Measurements from ENCODE around the gene RANBP10.
A peak's percentile ranks its signal among the peaks of the same experiment; 100 is the strongest.
"Not testable (repeated sequence)": the region's sequence is repeated elsewhere in the genome, so short reads cannot be mapped to it uniquely, and the experiment has no call there.

RANBP10 gene

DNA sequence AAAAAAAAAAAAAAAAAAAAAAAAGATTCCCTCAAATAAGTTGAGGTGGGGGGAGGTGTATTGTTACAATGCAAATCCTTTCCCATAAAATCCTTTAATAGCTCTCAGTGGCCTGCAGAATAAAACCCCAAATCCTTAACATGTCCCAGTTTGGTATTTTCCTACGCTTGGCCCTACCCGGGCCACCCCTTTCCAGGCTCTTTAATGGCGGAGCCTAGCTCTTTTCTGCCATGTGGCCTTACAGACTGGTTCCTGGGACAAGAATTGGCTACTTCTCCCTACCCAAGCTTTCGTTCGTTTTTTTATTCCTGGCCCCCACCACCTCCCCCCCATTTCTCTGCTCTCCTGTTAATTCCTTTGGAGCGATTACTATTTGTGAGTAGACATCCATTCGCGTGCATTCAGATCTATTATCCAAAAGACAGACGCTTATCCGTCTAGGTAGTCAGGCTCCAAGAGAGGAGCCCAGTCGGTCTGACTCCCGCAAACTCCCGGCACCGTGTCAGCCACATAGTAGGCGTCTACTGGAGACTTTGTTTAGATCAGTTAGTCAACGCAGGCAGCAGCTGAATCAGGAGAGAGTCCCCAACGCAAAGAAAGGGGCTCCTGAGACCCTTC, 34.9 kb upstream of the RANBP10 start:
- Histone ChIP-seq H3K9ac (ENCODE audit: low read depth, low read length) (peak overlapping the region; percentile 94), H3K4me1 (ENCODE audit: insufficient read depth, low read length) (peaks cover 21% of the 10 kb centered on the region), H3K9me3 (ENCODE audit: control insufficient read depth, insufficient read depth, low read length) (no peaks in the 10 kb centered on the region), H3K36me3 (ENCODE audit: insufficient read depth, low read length) (no peaks in the 10 kb centered on the region)

- Histone ChIP-seq H3K9ac (ENCODE audit: low read depth, low read length) (no peak overlapping the region), H3K4me1 (ENCODE audit: insufficient read depth, low read length) (no peaks in the 10 kb centered on the region), H3K36me3 (ENCODE audit: insufficient read depth, low read length) (no peaks in the 10 kb centered on the region)
These were observed 31.5 kb upstream of the RANBP10 start for GRCh38 chr16:67837811-67838210.

DNA sequence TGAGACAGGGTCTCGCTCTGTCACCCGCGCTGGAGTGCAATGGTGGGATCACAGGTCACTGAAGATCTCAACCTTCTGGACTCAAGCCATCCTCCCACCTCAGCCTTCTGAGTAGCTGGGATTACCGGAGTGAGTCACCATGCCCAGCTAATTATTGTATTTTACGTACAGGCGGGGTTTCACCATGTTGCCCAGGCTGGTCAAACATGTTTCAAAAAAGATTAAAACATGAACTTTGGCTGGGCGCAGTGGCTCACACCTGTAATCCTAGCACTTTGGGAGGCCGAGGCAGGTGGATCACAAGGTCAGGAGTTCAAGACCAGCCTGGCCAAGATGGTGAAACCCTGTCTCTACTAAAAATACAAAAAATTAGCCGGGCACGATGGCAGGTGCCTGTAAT, 30.8 kb upstream of the RANBP10 start:
- H3K9me3 ChIP-seq (ENCODE audit: control insufficient read depth, insufficient read depth, low read length); H3K4me1 ChIP-seq (ENCODE audit: insufficient read depth, low read length); H3K36me3 ChIP-seq (ENCODE audit: insufficient read depth, low read length); H3K9ac ChIP-seq (ENCODE audit: low read depth, low read length): not testable (repeated sequence)

More at GRCh38 chr16:67837811-67838210, 31.5 kb upstream of the RANBP10 start:
- no peaks in the 10 kb centered on the region for H3K9me3 ChIP-seq (ENCODE audit: control insufficient read depth, insufficient read depth, low read length)

DNA sequence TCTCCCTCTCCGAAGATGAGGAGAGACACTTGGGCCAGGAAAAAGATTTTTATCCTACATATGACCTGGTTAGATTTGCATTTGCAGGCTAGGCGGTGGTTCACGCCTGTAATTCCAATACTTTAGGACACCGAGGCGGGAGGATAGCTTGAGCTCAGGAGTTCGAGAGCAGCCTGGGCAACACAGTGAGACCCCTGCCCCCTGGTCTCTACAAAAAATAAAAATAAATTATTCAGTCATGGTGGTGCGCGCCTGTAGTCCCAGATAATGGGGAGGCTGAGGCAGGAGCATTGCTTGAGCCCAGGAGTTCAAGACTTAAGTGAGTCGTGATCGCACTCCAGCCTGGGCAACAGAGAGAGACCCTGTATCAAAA, 27.9 kb upstream of the RANBP10 start:
- peaks cover 5% of the 10 kb centered on the region for H3K36me3 ChIP-seq (ENCODE audit: insufficient read depth, low read length)
- 0 out of 2 replicates have a peak, but pooled peaks cover 3% of the 10 kb centered on the region for H3K4me1 ChIP-seq (ENCODE audit: insufficient read depth, low read length)
- no peaks in the 10 kb centered on the region for H3K9me3 ChIP-seq (ENCODE audit: control insufficient read depth, insufficient read depth, low read length)
- peak overlapping the region; percentile 79; the same call in 1 of the 2 replicates for H3K9ac ChIP-seq (ENCODE audit: low read depth, low read length)

GRCh38 chr16:67833415-67834241, 27.3 kb upstream of the RANBP10 start:
- Histone ChIP-seq H3K9me3 (ENCODE audit: control insufficient read depth, insufficient read depth, low read length) (no peaks in the 10 kb centered on the region), H3K9ac (ENCODE audit: low read depth, low read length) (peak overlapping the region; percentile 79), H3K36me3 (ENCODE audit: insufficient read depth, low read length) (peaks cover 5% of the 10 kb centered on the region), H3K4me1 (ENCODE audit: insufficient read depth, low read length) (0 out of 2 replicates have a peak, but pooled peaks cover 3% of the 10 kb centered on the region)

- Histone ChIP-seq H3K9ac (ENCODE audit: low read depth, low read length) (peak overlapping the region; percentile 79), H3K36me3 (ENCODE audit: insufficient read depth, low read length) (peaks cover 5% of the 10 kb centered on the region), H3K4me1 (ENCODE audit: insufficient read depth, low read length) (0 out of 2 replicates have a peak, but pooled peaks cover 3% of the 10 kb centered on the region), H3K9me3 (ENCODE audit: control insufficient read depth, insufficient read depth, low read length) (no peaks in the 10 kb centered on the region)
These were observed 26.7 kb upstream of the RANBP10 start for GRCh38 chr16:67833030-67833414.

DNA sequence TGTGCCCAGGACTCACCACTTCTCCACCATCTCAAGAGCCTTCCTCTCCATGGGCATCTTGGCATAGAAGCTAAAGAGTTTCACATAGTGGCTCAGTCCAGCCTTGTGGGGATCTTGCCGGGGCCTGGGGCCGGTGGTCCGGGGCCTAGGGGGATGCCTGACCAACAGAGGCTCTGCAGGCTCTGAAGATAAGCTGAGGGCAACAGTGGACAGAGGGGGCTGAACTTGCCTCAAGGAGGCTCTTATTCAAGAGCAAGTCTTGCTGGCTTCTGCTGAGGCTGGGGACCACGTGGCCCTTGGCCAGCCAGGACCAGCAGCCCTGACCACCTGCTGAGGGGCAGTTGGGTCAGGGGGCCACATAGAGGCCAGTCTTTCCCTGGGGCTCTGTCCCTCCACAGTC, 22.3 kb upstream of the RANBP10 start:
- H3K4me1 ChIP-seq (ENCODE audit: insufficient read depth, low read length), result 0 out of 2 replicates have a peak, but pooled peaks cover 3% of the 10 kb centered on the region
- no peaks in the 10 kb centered on the region for H3K9me3 ChIP-seq (ENCODE audit: control insufficient read depth, insufficient read depth, low read length)
- no peak overlapping the region for H3K9ac ChIP-seq (ENCODE audit: low read depth, low read length)
- H3K36me3 ChIP-seq (ENCODE audit: insufficient read depth, low read length), result peaks cover 5% of the 10 kb centered on the region

DNA sequence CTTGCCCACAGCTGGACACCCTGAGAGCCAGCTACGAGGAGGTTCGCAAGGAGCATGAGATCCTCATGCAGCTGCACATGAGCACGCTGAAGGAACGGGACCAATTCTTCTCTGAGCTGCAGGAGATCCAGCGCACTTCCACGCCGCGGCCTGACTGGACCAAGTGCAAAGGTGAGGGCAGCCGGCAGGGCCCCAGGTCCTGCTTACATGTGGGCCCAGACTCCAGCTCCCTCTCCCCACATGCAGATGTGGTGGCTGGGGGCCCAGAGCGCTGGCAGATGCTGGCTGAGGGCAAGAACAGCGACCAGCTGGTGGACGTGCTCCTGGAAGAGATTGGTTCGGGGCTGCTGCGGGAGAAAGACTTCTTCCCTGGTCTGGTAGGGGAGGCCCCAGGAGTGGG, 19.5 kb upstream of the RANBP10 start:
- Histone ChIP-seq H3K9ac (ENCODE audit: low read depth, low read length) (no peak overlapping the region), H3K36me3 (ENCODE audit: insufficient read depth, low read length) (peaks cover 5% of the 10 kb centered on the region), H3K4me1 (ENCODE audit: insufficient read depth, low read length) (no peaks in the 10 kb centered on the region), H3K9me3 (ENCODE audit: control insufficient read depth, insufficient read depth, low read length) (no peaks in the 10 kb centered on the region)

DNA sequence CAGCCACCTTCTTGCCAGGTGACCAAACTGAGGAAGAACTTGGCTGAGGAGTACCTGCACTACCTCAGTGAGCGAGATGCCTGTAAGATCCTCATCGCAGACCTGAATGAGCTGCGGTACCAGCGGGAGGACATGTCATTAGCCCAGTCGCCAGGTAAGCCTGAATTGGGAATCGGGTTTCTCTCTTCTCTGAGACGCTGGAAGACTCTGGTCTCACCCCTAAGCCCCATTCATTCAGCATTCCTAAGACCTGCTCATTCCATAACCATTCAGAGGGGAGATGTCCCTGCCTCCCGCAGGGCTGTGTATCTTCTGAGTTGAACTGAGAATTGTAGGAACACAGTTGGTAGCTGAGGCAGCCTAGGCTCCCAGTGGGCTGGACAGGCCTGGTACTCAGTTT, 18.8 kb upstream of the RANBP10 start:
- Histone ChIP-seq H3K36me3 (ENCODE audit: insufficient read depth, low read length) (peaks cover 3% of the 10 kb centered on the region), H3K4me1 (ENCODE audit: insufficient read depth, low read length) (no peaks in the 10 kb centered on the region), H3K9ac (ENCODE audit: low read depth, low read length) (no peak overlapping the region), H3K9me3 (ENCODE audit: control insufficient read depth, insufficient read depth, low read length) (no peaks in the 10 kb centered on the region)

- H3K9ac ChIP-seq (ENCODE audit: low read depth, low read length), result no peak overlapping the region
These were observed 16.2 kb upstream of the RANBP10 start for GRCh38 chr16:67822511-67822910.

DNA sequence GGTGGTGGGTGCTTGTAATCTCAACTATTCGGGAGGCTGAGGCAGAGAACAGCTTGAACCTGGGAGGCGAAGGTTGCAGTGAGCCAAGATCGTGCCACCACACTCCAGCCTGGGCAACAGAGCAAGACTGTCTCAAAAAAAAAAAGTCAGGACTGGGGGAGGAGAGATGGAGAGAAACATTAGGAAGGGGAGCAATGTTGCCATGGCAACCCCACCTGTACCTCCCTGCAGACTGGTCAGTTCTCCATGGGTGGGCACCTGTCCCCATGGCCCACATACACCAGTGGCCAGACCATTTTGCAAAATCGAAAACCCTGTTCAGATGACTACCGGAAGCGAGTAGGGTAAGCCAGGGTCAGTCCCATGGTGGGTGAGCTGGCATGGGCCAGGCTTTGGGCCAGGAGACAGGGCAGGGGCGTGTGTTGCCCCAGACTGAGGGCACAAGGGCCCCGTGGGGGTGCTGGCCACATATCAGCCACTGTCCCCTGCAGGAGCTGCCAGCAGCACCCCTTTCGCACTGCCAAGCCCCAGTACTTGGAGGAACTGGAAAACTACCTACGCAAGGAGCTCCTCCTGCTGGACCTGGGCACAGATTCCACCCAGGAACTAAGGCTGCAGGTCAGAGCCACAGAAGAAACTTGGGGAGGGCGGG, 14.4 kb upstream of the RANBP10 start:
- Histone ChIP-seq H3K9ac (ENCODE audit: low read depth, low read length) (no peak overlapping the region), H3K4me1 (ENCODE audit: insufficient read depth, low read length) (no peaks in the 10 kb centered on the region), H3K9me3 (ENCODE audit: control insufficient read depth, insufficient read depth, low read length) (no peaks in the 10 kb centered on the region), H3K36me3 (ENCODE audit: insufficient read depth, low read length) (no peaks in the 10 kb centered on the region)

More at GRCh38 chr16:67822511-67822910, 16.2 kb upstream of the RANBP10 start:
- no peaks in the 10 kb centered on the region for H3K9me3 ChIP-seq (ENCODE audit: control insufficient read depth, insufficient read depth, low read length)
- H3K4me1 ChIP-seq (ENCODE audit: insufficient read depth, low read length), result no peaks in the 10 kb centered on the region
- H3K36me3 ChIP-seq (ENCODE audit: insufficient read depth, low read length), result no peaks in the 10 kb centered on the region

DNA sequence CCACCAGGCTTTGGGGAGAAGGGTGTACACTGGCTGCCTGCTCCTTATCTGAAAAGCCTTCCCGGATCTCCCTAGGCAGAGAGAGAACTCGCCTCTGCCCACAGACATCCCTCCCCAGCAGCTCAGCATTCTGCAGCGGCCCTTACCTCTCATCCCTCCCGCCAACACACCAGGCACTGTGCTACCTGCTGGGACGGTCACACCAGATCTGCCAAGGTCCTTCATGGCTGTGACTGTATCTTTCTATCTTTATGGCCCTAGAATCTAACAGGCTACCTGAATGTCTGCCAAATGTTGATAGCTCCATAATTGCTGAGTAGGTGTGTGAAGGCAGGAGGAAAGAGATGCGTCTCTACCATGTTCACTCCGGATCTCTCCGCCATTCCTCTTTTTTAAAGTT, 8.2 kb upstream of the RANBP10 start:
- no peak overlapping the region for H3K9ac ChIP-seq (ENCODE audit: low read depth, low read length)
- H3K9me3 ChIP-seq (ENCODE audit: control insufficient read depth, insufficient read depth, low read length), result no peaks in the 10 kb centered on the region
- H3K4me1 ChIP-seq (ENCODE audit: insufficient read depth, low read length), result no peaks in the 10 kb centered on the region
- H3K36me3 ChIP-seq (ENCODE audit: insufficient read depth, low read length), result no peaks in the 10 kb centered on the region

GRCh38 chr16:67811899-67812298, 5.5 kb upstream of the RANBP10 start:
- Histone ChIP-seq H3K36me3 (ENCODE audit: insufficient read depth, low read length) (no peaks in the 10 kb centered on the region), H3K9me3 (ENCODE audit: control insufficient read depth, insufficient read depth, low read length) (no peaks in the 10 kb centered on the region), H3K4me1 (ENCODE audit: insufficient read depth, low read length) (no peaks in the 10 kb centered on the region), H3K9ac (ENCODE audit: low read depth, low read length) (no peak overlapping the region)

- H3K36me3 ChIP-seq (ENCODE audit: insufficient read depth, low read length), result no peaks in the 10 kb centered on the region; the same call in 1 of the 2 replicates
- H3K9me3 ChIP-seq (ENCODE audit: control insufficient read depth, insufficient read depth, low read length), result no peaks in the 10 kb centered on the region
- peak overlapping the region; percentile 71; the same call in 1 of the 2 replicates for H3K9ac ChIP-seq (ENCODE audit: low read depth, low read length)
- H3K4me1 ChIP-seq (ENCODE audit: insufficient read depth, low read length), result peaks cover 6% of the 10 kb centered on the region; the same call in 1 of the 2 replicates
These were observed 855 bp upstream of the RANBP10 start for GRCh38 chr16:67807148-67807682.
